Spleen (tissue), 11 donors: ENCODE measurements around the gene SLC4A11. TPM values are rescaled to one million over a fixed set of nuclear protein-coding genes. Genes with fewer than 3 reads are reported as not detected.

Source experiments
- DNase-seq: peaks from one replicate; pipeline ENCODE4 v3.0.0-alpha.2; 2020
- H3K27ac ChIP-seq, 8 donors: fragments of 200-600 bp; sonication (generic) in 7 of 8; 1 replicate in 4 of 8; 2 replicates in 4 of 8; pipeline versions ENCODE4 v1.5.0 to v1.8.0; 2016 to 2021; ENCODE audit warnings: inconsistent platforms in 4 of 8, mild to moderate bottlenecking in 4 of 8, moderate library complexity in 1 of 8
- H3K27me3 ChIP-seq, 7 donors: fragments of 200-600 bp; sonication (generic) in 6 of 7; replicated peaks in 1 of 7; 1 replicate in 4 of 7; 2 replicates in 3 of 7; pipeline versions ENCODE4 v1.5.0 to v1.8.0; 2016 to 2021; ENCODE audit warnings: inconsistent platforms in 3 of 7, mild to moderate bottlenecking in 1 of 7
- H3K36me3 ChIP-seq, 6 donors: fragments of 200-600 bp; sonication (generic) in 5 of 6; 1 replicate in 4 of 6; 2 replicates in 2 of 6; pipeline versions ENCODE4 v1.5.0 to v1.8.0; 2016 to 2021; ENCODE audit warnings: inconsistent platforms in 2 of 6
- H3K4me1 ChIP-seq, 6 donors: fragments of 200-600 bp; sonication (generic) in 5 of 6; 1 replicate in 3 of 6; 2 replicates in 3 of 6; pipeline versions ENCODE4 v1.5.0 to v1.8.0; 2016 to 2021; ENCODE audit warnings: inconsistent platforms in 3 of 6
- H3K4me3 ChIP-seq, 8 donors: fragments of 200-600 bp; sonication (generic) in 7 of 8; 1 replicate in 4 of 8; 2 replicates in 4 of 8; pipeline versions ENCODE4 v1.5.0 to v1.8.0; 2016 to 2021; ENCODE audit warnings: inconsistent platforms in 4 of 8, mild to moderate bottlenecking in 4 of 8, moderate library complexity in 2 of 8
- H3K9me3 ChIP-seq, 8 donors: fragments of 200-600 bp; sonication (generic) in 7 of 8; 1 replicate in 4 of 8; 2 replicates in 4 of 8; pipeline versions ENCODE4 v1.5.0 to v1.8.0; 2016 to 2021; ENCODE audit warnings: inconsistent platforms in 4 of 8
- CTCF ChIP-seq, 11 experiments: fragments of 200-600 bp in 7 of 11; fragments of 450-650 bp in 4 of 11; sonication (generic) in 4 of 11; IDR thresholded peaks in 8 of 11; conservative IDR thresholded peaks in 3 of 11; 1 replicate in 7 of 11; 2 replicates in 4 of 11; pipeline versions ENCODE4 v1.4.0 to v1.8.0; 2016 to 2021; ENCODE audit warnings: antibody characterized with exemption in 11 of 11, inconsistent platforms in 4 of 11, mild to moderate bottlenecking in 1 of 11
- POLR2A ChIP-seq, 3 donors: fragments of 450-650 bp; IDR thresholded peaks; one replicate each; pipeline ENCODE4 v1.5.1; 2017; ENCODE audit warnings: antibody characterized with exemption in 3 of 3, mild to moderate bottlenecking in 1 of 3
- POLR2AphosphoS5 ChIP-seq, 3 donors: sonication (generic); formaldehyde crosslinking; IDR thresholded peaks; one replicate each; pipeline ENCODE4 v1.5.1; 2017; ENCODE audit warnings: antibody characterized with exemption in 3 of 3
- WGBS, 5 donors: extraction: QIAGEN DNeasy Blood & Tissue Kit in 3 of 5; methylation state at CpG; one replicate each; pipeline versions ENCODE4 v1.1.5 to v1.1.7; 2013 to 2018; 5-methylcytosine and 5-hydroxymethylcytosine counted together
- intact Hi-C: fragments of 100-400 bp; cut with DNase I; formaldehyde crosslinking; loops from one replicate; pipeline ENCODE4 v1.15.0; 2023; ENCODE audit warnings: low total_unique reads
- polyA plus RNA-seq, 3 donors: library from polyadenylated mRNA; stranded (reverse); fragments of 200-250 nt; gene quantifications; one replicate each; pipeline ENCODE4 v1.2.1, GENCODE V29; 2013
- total RNA-seq, 7 donors: library from RNA; depleted of rRNA in 3 of 7; stranded (reverse); fragments of >200 nt in 3 of 7; fragmentation: NEBNext Ultra II Directional in 4 of 7; extraction: Animal tissue kit (Norgen Biotek cat#: 25700) in 4 of 7; gene quantifications; one replicate each; pipeline versions ENCODE4 v1.1.0 to v1.2.1, GENCODE V29; 2016 to 2021
- donor health status: healthy with polysubstance abuse.
- donor health status: DM: no; HTN: no; CAD: no; lungs with moderate emphysema.
- donor health status: DM: no; HTN: no; CAD: no.
- donor health status: Bipolar disorder and iron deficiency.
- donor health status: healthy.
- donor health status: DM: no; HTN: no; CAD: no.
- donor health status: DM: yes; HTN: yes; CAD: no.

Gene SLC4A11
- total and polyA plus RNA-seq, 10 donors, result 0.52 to 1.6 (median 0.92) TPM

- Histone ChIP-seq H3K9me3 (no peaks in the 10 kb centered on the region), H3K36me3 (peaks cover 0 to 25% (median 7%) of the 10 kb centered on the region in 6 donors), H3K4me3 (no peak overlapping the region), H3K4me1 (no peaks in the 10 kb centered on the region), H3K27me3 (peaks cover 0 to under 1% (median 0%) of the 10 kb centered on the region in 7 donors), H3K27ac (no peak overlapping the region)
- intact Hi-C loops, result no loop called here
- 94 to 96% (median 95%) methylated on average over 16 to 22 of the region's 22 CpGs for WGBS, 5 donors
- TF ChIP-seq CTCF (IDR thresholded peaks at IDR 0.05 in 8 of 11, conservative IDR thresholded peaks at IDR 0.05 in 3 of 11) (no peak), POLR2AphosphoS5 (IDR thresholded peaks at IDR 0.05) (no peak), POLR2A (IDR thresholded peaks at IDR 0.05) (no peak)
- peak; percentile 72 for DNase-seq
Observed at GRCh38 chr20:3229158-3229557, 9.8 kb downstream of the SLC4A11 start.

GRCh38 chr20:3228750-3229032 lies 10.3 kb downstream of the SLC4A11 start:
- H3K27me3 ChIP-seq, result no peaks in the 10 kb centered on the region
- peaks cover 0 to 29% (median 12%) of the 10 kb centered on the region in 6 donors for H3K36me3 ChIP-seq
- H3K4me3 ChIP-seq, result no peak overlapping the region
- intact Hi-C loops, result no loop called here
- WGBS, 5 donors, result 86 to 96% (median 92%) methylated on average over 9 to 11 of the region's 11 CpGs
- TF ChIP-seq POLR2A (IDR thresholded peaks at IDR 0.05) (no peak), CTCF (IDR thresholded peaks at IDR 0.05 in 8 of 11, conservative IDR thresholded peaks at IDR 0.05 in 3 of 11) (no peak), POLR2AphosphoS5 (IDR thresholded peaks at IDR 0.05) (no peak)
- H3K9me3 ChIP-seq, result no peaks in the 10 kb centered on the region
- no peak overlapping the region for H3K27ac ChIP-seq
- DNase-seq, result no peak
- H3K4me1 ChIP-seq, result peaks cover 0 to 5% (median under 1%) of the 10 kb centered on the region in 6 donors

- peak in 1 of 3 donors; percentile 40 for TF ChIP-seq POLR2AphosphoS5 (IDR thresholded peaks at IDR 0.05)
- TF ChIP-seq CTCF (IDR thresholded peaks at IDR 0.05 in 8 of 11, conservative IDR thresholded peaks at IDR 0.05 in 3 of 11), result no peak
- no peaks in the 10 kb centered on the region for H3K27me3 ChIP-seq
- peak; percentile 67 for DNase-seq
- H3K9me3 ChIP-seq, result no peaks in the 10 kb centered on the region
- no peak overlapping the region for H3K4me3 ChIP-seq
- WGBS, 5 donors, result 87 to 94% (median 90%) methylated on average over 35 to 42 of the region's 42 CpGs
- peaks cover 0 to 10% (median 6%) of the 10 kb centered on the region in 6 donors for H3K4me1 ChIP-seq
- no peak overlapping the region for H3K27ac ChIP-seq
- H3K36me3 ChIP-seq, result peaks cover 0 to 35% (median 17%) of the 10 kb centered on the region in 6 donors
- intact Hi-C loops, result no loop called here
Observed at GRCh38 chr20:3227936-3228749, 10.8 kb downstream of the SLC4A11 start.

GRCh38 chr20:3227506-3227905 lies 11.5 kb downstream of the SLC4A11 start:
- no peak for DNase-seq
- peaks cover 0 to 41% (median 23%) of the 10 kb centered on the region in 6 donors for H3K36me3 ChIP-seq
- no peak overlapping the region for H3K27ac ChIP-seq
- TF ChIP-seq POLR2AphosphoS5 (IDR thresholded peaks at IDR 0.05) (peak in 1 of 3 donors; percentile 5), CTCF (IDR thresholded peaks at IDR 0.05 in 8 of 11, conservative IDR thresholded peaks at IDR 0.05 in 3 of 11) (no peak), POLR2A (IDR thresholded peaks at IDR 0.05) (no peak)
- WGBS, 5 donors, result 76 to 86% (median 81%) methylated on average over 6 to 7 of the region's 7 CpGs
- H3K27me3 ChIP-seq, result no peaks in the 10 kb centered on the region
- no peaks in the 10 kb centered on the region for H3K9me3 ChIP-seq
- H3K4me3 ChIP-seq, result no peak overlapping the region
- peaks cover 1 to 16% (median 13%) of the 10 kb centered on the region in 6 donors for H3K4me1 ChIP-seq
- intact Hi-C loops, result no loop called here
